D721Med (cell line): ENCODE results near the gene KIAA0040.

ENCODE experiments used
- DNase-seq: peaks from one replicate; pipeline ENCODE4 v3.0.0; 2011; ENCODE audit warnings: low spot score; ENCODE audit not compliant: insufficient read length
- FAIRE-seq: peaks from 2 replicates; lab custom pipeline; 2011; peaks lifted over from hg19 to GRCh38; lab: Jason Lieb, UNC
- CTCF ChIP-seq: IDR thresholded peaks from 2 replicates; pipeline ENCODE4 v1.5.1; 2012; ENCODE audit warnings: mild to moderate bottlenecking, control low read depth; ENCODE audit not compliant: insufficient read depth; ENCODE audit errors: missing control alignments

The KIAA0040 gene

GRCh38 chr1:175191659-175192058 lies 917 bp downstream of the KIAA0040 start:
- no peak for TF ChIP-seq CTCF
- FAIRE-seq (no peak), DNase-seq (no peak)

- FAIRE-seq (no peak), DNase-seq (no peak)
- no peak for TF ChIP-seq CTCF
Measured at GRCh38 chr1:175188936-175189335, 3.6 kb downstream of the KIAA0040 start.

GRCh38 chr1:175186433-175187160 lies 6.0 kb downstream of the KIAA0040 start:
- DNase-seq (no peak), FAIRE-seq (no peak)
- no peak for TF ChIP-seq CTCF

GRCh38 chr1:175185903-175186302 lies 6.7 kb downstream of the KIAA0040 start:
- TF ChIP-seq CTCF: no peak
- DNase-seq (no peak), FAIRE-seq (no peak)

GRCh38 chr1:175183586-175183985 lies 9.0 kb downstream of the KIAA0040 start:
- DNase-seq: no peak
- TF ChIP-seq CTCF: no peak
- FAIRE-seq: no peak

GRCh38 chr1:175182201-175182746 lies 10.3 kb downstream of the KIAA0040 start:
- no peak for FAIRE-seq
- no peak for TF ChIP-seq CTCF
- DNase-seq: no peak
